GM10847 (cell line): ENCODE data around the gene ADIRF.

Source experiments
- POLR2A ChIP-seq: IDR thresholded peaks from 2 replicates; pipeline ENCODE4 v1.6.1; 2011; ENCODE audit not compliant: insufficient read length; ENCODE audit errors: extremely low read depth

Gene ADIRF

DNA sequence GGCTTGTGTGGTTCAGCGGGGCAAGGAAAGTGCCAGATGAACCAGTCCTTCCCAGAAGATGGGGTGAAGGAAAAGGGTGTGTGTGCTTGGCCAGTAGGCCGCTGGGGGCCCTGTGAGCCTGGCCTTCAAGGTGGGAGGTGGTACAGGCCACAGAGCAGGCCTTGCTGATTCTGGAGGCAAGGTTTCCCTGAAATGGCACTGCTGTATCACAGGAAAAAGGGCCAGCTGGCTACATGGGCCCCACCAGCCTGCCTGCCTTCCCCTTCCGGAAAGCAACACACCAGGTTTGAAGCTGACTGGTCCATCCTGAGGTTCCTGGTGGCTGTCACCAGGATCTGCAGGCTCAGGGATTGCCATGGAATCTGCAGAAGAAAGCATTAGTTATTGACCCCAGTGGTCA lies 23.4 kb upstream of the ADIRF start:
- TF ChIP-seq POLR2A: no peak

- TF ChIP-seq POLR2A: no peak
These were observed 22.7 kb upstream of the ADIRF start for GRCh38 chr10:86945361-86946212.

DNA sequence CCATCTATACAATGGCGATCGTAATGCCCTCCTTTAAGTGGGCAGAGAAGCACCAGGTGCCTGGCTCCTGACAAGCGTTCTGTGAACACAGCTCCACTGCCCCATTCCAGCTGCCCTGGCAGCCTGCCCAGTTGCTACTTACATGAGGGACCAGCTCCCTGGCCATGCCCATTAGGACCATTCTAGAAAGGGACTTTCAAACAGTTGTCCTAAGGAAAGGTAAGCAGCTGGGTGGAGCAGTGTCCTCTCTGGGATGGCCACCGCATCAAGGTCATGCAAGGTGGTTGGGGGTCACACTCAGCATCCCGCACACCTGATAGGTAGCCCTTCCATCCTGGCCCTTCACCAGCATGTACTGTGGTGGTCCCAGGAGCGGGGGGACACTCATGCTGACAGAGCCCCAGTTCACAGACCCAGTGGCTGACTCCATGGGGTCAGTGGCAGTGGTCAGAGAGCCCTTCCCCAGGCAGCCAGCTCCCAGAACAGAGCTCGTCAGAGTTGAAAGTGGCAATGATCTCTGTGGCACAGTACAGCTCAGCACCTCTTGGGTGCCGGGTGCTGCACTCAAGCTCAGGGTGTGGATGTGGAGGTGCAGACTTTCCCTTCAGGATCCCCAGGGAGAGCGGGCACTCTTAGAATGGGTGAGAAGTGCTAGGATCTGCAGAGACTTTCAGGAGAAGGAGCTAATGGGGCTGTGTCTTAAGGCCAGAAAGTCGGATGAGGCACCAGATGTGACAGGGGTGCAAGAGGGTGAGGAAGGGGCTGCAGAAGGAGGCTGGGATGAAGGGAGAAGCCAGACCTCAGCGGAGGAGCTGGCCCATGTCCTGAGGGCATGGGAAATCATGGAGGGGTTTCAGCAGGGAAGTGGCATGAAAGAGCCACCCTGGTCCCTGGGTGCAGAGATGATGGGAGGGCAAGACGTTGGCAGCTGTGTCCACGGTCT lies 21.8 kb upstream of the ADIRF start:
- TF ChIP-seq POLR2A: no peak

DNA sequence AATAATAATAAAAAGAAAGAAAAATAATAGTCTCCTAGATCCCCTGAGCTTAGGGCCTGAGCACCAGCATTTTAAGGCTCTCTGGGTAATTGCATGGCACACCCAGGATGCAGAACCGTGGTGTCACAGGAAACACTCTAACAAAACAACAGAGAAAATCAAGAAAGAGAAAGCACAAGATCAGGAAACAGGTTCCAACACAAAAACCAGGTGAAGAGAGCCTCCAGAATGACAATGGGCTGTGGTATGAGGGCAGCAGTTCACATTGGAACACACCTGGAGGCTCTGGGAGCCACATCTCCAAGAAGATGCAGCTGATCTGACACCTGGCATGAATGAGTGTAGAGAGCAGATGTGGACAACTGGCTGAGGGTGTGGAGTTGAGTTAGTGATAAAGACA lies 17.9 kb upstream of the ADIRF start:
- TF ChIP-seq POLR2A: no peak

GRCh38 chr10:86951184-86951761 lies 17.0 kb upstream of the ADIRF start:
- no peak for TF ChIP-seq POLR2A

- no peak for TF ChIP-seq POLR2A
These were observed 16.2 kb upstream of the ADIRF start for GRCh38 chr10:86952106-86952505.

DNA sequence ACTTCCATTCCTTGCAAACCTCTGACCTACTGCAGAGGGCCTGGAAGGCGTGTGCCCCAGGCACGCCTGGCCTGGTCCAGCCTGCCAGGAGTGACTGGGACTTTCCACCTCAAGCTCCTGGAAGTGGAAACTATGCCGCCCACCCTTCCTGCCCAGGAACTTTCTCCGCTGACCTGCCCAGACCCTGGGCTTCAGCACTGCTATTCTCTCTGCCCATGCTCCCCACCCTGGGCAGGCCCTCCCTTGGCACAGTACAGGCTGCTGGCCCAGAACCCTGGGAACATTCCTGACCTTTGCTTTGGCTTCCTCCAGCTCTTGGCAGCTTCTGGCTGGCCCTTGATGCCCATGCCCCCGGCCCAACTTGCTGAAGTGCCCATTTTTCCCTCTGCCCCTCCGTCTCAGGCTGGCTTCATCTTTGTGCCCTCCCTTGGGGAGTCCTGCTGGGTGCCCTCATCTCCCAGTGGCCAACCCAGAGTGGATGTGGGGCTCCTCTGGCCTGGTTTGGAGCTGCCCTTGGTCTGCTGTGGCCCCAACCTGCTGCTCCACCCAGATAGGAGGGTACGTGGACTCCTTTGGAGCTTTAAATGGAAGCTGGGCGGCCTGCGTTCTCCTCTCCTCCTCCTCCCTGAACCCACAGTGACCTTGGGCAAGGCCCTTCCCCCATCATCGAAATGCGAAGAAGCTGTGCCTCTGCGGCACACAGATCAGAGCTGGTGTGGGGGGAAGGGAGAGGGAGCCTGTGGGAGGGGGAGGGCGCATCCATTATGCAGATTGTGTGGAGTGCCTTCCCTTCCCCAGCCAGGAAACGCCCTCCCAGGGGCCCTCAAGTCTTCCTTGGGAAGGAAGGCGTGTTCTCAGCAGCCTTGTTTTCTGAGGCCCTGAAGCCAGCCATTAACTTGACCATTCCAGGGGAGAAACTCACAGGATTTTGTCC lies 14.3 kb upstream of the ADIRF start:
- TF ChIP-seq POLR2A: no peak

GRCh38 chr10:86954681-86955500 lies 13.4 kb upstream of the ADIRF start:
- TF ChIP-seq POLR2A: no peak

GRCh38 chr10:86955501-86956194 lies 12.6 kb upstream of the ADIRF start:
- TF ChIP-seq POLR2A: no peak

DNA sequence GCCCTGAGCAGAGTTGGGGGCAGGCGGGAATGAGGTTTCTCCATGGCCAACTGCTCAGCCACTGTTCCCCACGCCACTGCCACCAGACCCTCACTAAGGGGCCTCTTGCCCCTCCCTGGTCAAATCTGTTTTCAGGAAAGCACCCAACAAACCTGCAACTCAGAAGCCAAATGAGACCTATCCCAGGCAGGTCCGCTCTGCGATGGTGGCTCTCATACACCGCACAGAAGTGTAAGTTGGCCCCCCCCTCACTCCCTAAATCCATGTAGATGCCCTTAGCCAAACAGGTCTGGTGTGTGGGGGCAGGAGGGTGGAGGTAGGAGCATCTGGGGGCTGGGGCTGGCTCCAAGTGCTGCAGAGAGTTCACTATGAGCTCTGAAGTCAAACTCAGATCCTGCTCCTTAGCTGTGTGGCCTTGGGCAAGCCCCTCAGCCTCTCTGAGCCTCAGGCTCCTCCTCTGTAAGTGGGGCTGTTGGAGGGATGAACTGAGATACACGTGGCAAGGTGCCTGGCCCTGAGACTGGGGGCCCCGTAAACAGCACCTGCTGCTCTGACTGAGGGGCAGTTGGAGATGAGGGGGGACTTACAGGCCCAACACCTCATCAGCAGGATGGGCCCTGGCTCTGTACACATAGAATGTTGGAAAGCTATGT lies 12.0 kb upstream of the ADIRF start:
- TF ChIP-seq POLR2A: no peak

DNA sequence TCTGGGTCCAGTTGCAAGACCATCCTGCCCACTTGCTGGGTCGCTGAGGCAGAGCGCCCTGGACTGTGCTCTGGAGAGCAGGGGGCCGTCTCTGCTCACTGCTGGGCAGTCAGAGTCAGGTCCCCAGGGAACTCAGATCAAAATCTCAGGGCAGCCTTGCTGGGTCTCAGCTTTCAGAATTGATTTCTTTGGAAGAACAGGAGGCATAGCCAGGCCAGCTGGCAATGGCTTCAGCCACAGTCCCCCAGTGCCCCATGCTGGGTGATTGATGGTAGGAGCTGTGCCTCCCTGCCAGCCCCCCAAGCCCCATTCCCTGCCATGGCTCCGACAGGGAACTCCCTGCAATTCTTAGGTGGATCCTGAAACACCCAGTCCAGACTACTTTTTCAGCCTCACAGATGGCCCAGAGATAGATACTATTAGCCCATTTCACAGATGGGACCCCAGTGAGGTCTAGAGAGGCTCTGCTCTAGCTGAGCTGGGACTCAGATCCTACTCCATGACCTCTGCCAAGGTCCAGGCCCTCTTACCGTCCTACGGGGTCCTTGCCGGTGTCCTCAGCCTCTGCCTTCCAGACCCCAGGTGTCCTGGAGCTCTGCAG lies 11.3 kb upstream of the ADIRF start:
- no peak for TF ChIP-seq POLR2A

DNA sequence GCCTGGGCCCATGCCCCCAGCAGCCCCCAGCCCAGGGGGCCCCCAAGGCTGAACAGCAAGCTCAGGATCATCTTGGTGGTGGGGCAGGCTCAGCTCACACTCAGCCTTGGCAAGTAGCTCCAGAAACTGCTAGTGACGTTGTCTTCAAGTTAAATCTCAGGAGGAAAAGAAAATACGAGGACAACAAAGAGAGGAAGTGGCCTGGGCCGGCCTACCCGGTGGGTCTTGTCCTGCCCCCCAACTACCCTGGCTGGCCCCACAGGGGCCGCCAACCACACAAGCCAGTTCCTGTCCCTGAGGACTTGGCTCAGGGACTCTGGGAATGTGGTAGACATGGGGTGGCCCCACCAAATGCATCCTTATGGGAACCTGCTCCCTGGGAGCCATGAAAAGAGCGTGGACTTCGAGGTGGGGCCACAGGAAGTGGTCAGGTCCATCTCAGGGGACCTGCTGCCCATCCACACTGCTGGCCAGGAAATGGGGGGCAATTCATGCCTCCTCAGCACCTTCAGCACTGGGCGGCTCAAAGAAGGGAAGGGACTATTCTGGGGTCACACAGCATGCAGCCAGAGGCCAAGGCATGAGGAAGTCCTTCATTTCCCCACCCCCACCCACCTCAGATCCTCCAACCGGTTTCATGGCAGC lies 10.7 kb upstream of the ADIRF start, which contains the start of gene MMRN2:
MMRN2 (minus strand) TSS at position 145 of the 645 bp plus-strand sequence; CDS start at position 71, 74 bp downstream.
- TF ChIP-seq POLR2A: no peak
